ENCODE results near the gene SDC4.

DNA sequence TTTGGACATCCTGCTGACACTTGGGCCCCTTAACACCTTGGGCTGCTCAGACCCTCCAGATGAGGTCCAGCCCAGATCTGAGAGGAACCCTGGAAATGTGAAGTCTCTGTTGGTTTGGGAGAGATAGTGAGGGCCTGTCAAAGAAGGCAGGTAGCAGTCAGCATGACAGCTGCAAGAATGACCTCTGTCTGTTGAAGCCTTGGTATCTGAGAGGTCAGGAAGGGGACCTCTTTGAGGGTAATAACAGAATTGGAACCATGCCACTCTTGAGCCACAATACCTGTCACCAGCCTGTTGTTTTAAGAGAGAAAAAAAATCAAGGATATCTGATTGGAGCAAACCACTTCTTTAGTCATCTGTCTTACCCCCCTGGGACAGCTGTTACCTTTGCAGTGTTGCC is 18.9 kb upstream of the SDC4 start:
- TF ChIP-seq, protein P1, sequence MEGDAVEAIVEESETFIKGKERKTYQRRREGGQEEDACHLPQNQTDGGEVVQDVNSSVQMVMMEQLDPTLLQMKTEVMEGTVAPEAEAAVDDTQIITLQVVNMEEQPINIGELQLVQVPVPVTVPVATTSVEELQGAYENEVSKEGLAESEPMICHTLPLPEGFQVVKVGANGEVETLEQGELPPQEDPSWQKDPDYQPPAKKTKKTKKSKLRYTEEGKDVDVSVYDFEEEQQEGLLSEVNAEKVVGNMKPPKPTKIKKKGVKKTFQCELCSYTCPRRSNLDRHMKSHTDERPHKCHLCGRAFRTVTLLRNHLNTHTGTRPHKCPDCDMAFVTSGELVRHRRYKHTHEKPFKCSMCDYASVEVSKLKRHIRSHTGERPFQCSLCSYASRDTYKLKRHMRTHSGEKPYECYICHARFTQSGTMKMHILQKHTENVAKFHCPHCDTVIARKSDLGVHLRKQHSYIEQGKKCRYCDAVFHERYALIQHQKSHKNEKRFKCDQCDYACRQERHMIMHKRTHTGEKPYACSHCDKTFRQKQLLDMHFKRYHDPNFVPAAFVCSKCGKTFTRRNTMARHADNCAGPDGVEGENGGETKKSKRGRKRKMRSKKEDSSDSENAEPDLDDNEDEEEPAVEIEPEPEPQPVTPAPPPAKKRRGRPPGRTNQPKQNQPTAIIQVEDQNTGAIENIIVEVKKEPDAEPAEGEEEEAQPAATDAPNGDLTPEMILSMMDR (IDR thresholded peaks at IDR 0.05 in 8 of 11, conservative IDR thresholded peaks at IDR 0.05 in 3 of 11) = no peak
- TF ChIP-seq POLR2A (IDR thresholded peaks at IDR 0.05) = no peak

All from spleen (tissue), 7 donors.